ENCODE measurements around the gene SKAP2. TPM values are rescaled to one million over a fixed set of nuclear protein-coding genes. Genes with fewer than 3 reads are reported as not detected.

Gene SKAP2
- total RNA-seq, 1 donor from 2014 or later: 65.2 TPM

GRCh38 chr7:26664735-26665416 is 199.5 kb downstream of the SKAP2 start:
- DNase-seq (ENCODE audit: low read depth): peak; percentile 85

- no peak for DNase-seq (ENCODE audit: low read depth)
Measured at GRCh38 chr7:26664274-26664673, 200.1 kb downstream of the SKAP2 start.

GRCh38 chr7:26663874-26664273 is 200.5 kb downstream of the SKAP2 start:
- DNase-seq (ENCODE audit: low read depth): peak; percentile 89

- DNase-seq (ENCODE audit: low read depth): no peak
Measured at GRCh38 chr7:26662646-26663045, 201.7 kb downstream of the SKAP2 start.

- no peak for DNase-seq (ENCODE audit: low read depth)
Measured at GRCh38 chr7:26659121-26659520, 205.3 kb downstream of the SKAP2 start.

- no peak for DNase-seq (ENCODE audit: low read depth)
Measured at GRCh38 chr7:26658389-26659084, 205.9 kb downstream of the SKAP2 start.

- no peak for DNase-seq (ENCODE audit: low read depth)
Measured at GRCh38 chr7:26657686-26658388, 206.6 kb downstream of the SKAP2 start.

GRCh38 chr7:26657206-26657641 is 207.2 kb downstream of the SKAP2 start:
- no peak for DNase-seq (ENCODE audit: low read depth)

GRCh38 chr7:26656735-26657134 is 207.7 kb downstream of the SKAP2 start:
- DNase-seq (ENCODE audit: low read depth): no peak

GRCh38 chr7:26655781-26656180 is 208.6 kb downstream of the SKAP2 start:
- DNase-seq (ENCODE audit: low read depth): no peak

- DNase-seq (ENCODE audit: low read depth): peak; percentile 91
Measured at GRCh38 chr7:26653430-26654399, 210.7 kb downstream of the SKAP2 start.

- no peak for DNase-seq (ENCODE audit: low read depth)
Measured at GRCh38 chr7:26652401-26653100, 211.8 kb downstream of the SKAP2 start.

- no peak for DNase-seq (ENCODE audit: low read depth)
Measured at GRCh38 chr7:26650103-26650502, 214.3 kb downstream of the SKAP2 start.

- peak; percentile 26 for DNase-seq (ENCODE audit: low read depth)
Measured at GRCh38 chr7:26649388-26649787, 215.0 kb downstream of the SKAP2 start.

- DNase-seq (ENCODE audit: low read depth): peak; percentile 90
Measured at GRCh38 chr7:26648554-26648953, 215.8 kb downstream of the SKAP2 start.

- DNase-seq (ENCODE audit: low read depth): peak; percentile 43
Measured at GRCh38 chr7:26646336-26647048, 217.9 kb downstream of the SKAP2 start.

GRCh38 chr7:26645121-26645520 is 219.3 kb downstream of the SKAP2 start:
- DNase-seq (ENCODE audit: low read depth): no peak

GRCh38 chr7:26642416-26642815 is 222.0 kb downstream of the SKAP2 start:
- no peak for DNase-seq (ENCODE audit: low read depth)

- no peak for DNase-seq (ENCODE audit: low read depth)
Measured at GRCh38 chr7:26639695-26640094, 224.7 kb downstream of the SKAP2 start.

GRCh38 chr7:26639111-26639510 is 225.3 kb downstream of the SKAP2 start:
- DNase-seq (ENCODE audit: low read depth): no peak

Measured in renal cortical epithelial cell (primary cell).